Tibial artery (tissue), 4 donors: ENCODE measurements around the gene RREB1.
A peak's percentile ranks its signal among the peaks of the same experiment; 100 is the strongest.
"Not testable (repeated sequence)": the region's sequence is repeated elsewhere in the genome, so short reads cannot be mapped to it uniquely, and the experiment has no call there.

Source experiments
- DNase-seq, 2 donors: peaks; one replicate each; pipeline ENCODE4 v3.0.0-alpha.2; 2019
- H3K27ac ChIP-seq, 2 donors: fragments of 200-600 bp; sonication (generic) in 1 of 2; 1 replicate in 1 of 2; 2 replicates in 1 of 2; pipeline ENCODE4 v1.5.1; 2018 to 2019; ENCODE audit warnings: mild to moderate bottlenecking in 1 of 2
- H3K27me3 ChIP-seq, 2 donors: fragments of 200-600 bp; sonication (generic) in 1 of 2; one replicate each; pipeline versions ENCODE4 v1.5.1 to v1.6.0; 2016 to 2019
- H3K36me3 ChIP-seq, 3 donors: fragments of 200-600 bp; sonication (generic) in 2 of 3; one replicate each; pipeline ENCODE4 v1.5.1; 2016 to 2019; ENCODE audit warnings: mild to moderate bottlenecking in 2 of 3
- H3K4me1 ChIP-seq, 4 donors: fragments of 200-600 bp; sonication (generic) in 2 of 4; 1 replicate in 3 of 4; 2 replicates in 1 of 4; pipeline ENCODE4 v1.5.1; 2016 to 2019
- H3K4me3 ChIP-seq, 2 donors: fragments of 200-600 bp; sonication (generic) in 1 of 2; 1 replicate in 1 of 2; 2 replicates in 1 of 2; pipeline ENCODE4 v1.5.1; 2018 to 2019; ENCODE audit warnings: mild to moderate bottlenecking in 2 of 2
- H3K9me3 ChIP-seq, 3 donors: fragments of 200-600 bp; sonication (generic) in 1 of 3; one replicate each; pipeline ENCODE4 v1.5.1; 2016 to 2019
- intact Hi-C: fragments of 100-400 bp; cut with DNase I; formaldehyde crosslinking; loops from one replicate; pipeline ENCODE4 v1.15.0; 2023; ENCODE audit warnings: low total_unique reads
- TF ChIP-seq, protein P1 (sequence below), 2 experiments: fragments of 200-600 bp in 1 of 2; fragments of 450-650 bp in 1 of 2; IDR thresholded peaks; one replicate each; pipeline ENCODE4 v1.5.1; 2017 to 2019; ENCODE audit warnings: antibody characterized with exemption in 2 of 2, mild to moderate bottlenecking in 1 of 2, moderate library complexity in 1 of 2

RREB1 gene

DNA sequence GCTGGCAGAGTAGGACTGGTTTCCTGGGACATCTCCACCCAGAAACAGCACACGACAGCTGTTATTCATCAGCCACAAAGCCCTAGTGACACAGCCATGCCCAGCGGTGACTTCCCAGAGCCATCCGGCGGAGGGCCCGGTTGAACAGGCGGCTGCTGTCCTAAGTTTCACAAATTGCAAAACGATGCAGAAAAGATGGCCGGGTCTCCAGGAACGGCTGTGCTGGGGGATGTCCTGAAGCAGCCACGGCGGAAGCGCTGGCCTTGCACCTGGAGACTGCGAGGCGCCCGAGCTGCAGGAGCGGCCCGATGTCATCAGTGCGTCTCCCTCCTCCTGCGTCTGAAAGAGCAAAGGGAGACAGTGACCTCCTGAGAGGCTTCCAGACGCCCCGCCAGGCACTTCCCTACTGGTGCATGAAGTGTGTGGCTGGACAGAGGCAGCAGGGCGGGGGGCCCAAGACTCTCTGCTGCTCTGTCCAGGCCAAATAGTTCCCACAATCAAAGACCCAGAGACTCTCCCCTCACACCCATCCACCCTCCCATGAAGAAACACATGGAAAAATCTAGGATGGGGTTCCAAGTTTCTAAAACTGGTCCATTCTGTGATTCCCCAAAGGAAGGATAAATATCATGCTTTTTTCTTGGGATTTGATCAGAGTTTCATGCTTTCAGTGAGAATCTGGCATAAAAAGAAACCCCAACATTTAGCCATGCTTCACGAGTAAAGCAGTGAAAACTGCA, 161.2 kb downstream of the RREB1 start:
- DNase-seq, result peak in 1 of 2 donors; percentile 53
- Histone ChIP-seq H3K4me1 (peaks cover 0 to 6% (median 0%) of the 10 kb centered on the region in 4 donors), H3K27ac (no peak overlapping the region), H3K4me3 (no peak overlapping the region), H3K9me3 (no peaks in the 10 kb centered on the region), H3K27me3 (no peaks in the 10 kb centered on the region), H3K36me3 (no peaks in the 10 kb centered on the region)
- TF ChIP-seq, protein P1, sequence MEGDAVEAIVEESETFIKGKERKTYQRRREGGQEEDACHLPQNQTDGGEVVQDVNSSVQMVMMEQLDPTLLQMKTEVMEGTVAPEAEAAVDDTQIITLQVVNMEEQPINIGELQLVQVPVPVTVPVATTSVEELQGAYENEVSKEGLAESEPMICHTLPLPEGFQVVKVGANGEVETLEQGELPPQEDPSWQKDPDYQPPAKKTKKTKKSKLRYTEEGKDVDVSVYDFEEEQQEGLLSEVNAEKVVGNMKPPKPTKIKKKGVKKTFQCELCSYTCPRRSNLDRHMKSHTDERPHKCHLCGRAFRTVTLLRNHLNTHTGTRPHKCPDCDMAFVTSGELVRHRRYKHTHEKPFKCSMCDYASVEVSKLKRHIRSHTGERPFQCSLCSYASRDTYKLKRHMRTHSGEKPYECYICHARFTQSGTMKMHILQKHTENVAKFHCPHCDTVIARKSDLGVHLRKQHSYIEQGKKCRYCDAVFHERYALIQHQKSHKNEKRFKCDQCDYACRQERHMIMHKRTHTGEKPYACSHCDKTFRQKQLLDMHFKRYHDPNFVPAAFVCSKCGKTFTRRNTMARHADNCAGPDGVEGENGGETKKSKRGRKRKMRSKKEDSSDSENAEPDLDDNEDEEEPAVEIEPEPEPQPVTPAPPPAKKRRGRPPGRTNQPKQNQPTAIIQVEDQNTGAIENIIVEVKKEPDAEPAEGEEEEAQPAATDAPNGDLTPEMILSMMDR (IDR thresholded peaks at IDR 0.05), result no peak
- intact Hi-C loops, result no loop called here

DNA sequence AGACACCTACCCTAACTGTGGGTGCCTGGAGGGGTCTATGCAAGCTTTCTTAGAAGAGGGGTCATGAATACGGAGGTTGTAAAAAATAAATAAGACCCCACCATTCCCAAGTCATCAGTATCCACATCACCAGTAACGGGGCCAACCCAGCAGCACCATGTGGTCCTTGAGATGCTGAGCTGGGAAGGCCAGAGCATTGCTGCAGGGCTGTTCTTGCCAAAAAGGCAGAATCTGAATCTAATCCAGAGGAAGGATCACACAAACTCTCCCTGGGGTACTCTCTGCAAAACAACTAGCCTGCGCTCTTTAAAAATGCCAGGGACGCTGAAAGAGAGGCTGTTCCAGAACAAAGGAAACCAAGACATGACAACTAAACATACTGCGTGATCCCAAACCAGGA, 162.1 kb downstream of the RREB1 start:
- Histone ChIP-seq H3K27ac (no peak overlapping the region), H3K4me1 (peaks cover 0 to 6% (median 0%) of the 10 kb centered on the region in 4 donors), H3K36me3 (no peaks in the 10 kb centered on the region), H3K27me3 (no peaks in the 10 kb centered on the region), H3K9me3 (no peaks in the 10 kb centered on the region), H3K4me3 (no peak overlapping the region)
- intact Hi-C loops, result no loop called here
- DNase-seq, result no peak
- TF ChIP-seq, protein P1 (IDR thresholded peaks at IDR 0.05), result no peak

DNA sequence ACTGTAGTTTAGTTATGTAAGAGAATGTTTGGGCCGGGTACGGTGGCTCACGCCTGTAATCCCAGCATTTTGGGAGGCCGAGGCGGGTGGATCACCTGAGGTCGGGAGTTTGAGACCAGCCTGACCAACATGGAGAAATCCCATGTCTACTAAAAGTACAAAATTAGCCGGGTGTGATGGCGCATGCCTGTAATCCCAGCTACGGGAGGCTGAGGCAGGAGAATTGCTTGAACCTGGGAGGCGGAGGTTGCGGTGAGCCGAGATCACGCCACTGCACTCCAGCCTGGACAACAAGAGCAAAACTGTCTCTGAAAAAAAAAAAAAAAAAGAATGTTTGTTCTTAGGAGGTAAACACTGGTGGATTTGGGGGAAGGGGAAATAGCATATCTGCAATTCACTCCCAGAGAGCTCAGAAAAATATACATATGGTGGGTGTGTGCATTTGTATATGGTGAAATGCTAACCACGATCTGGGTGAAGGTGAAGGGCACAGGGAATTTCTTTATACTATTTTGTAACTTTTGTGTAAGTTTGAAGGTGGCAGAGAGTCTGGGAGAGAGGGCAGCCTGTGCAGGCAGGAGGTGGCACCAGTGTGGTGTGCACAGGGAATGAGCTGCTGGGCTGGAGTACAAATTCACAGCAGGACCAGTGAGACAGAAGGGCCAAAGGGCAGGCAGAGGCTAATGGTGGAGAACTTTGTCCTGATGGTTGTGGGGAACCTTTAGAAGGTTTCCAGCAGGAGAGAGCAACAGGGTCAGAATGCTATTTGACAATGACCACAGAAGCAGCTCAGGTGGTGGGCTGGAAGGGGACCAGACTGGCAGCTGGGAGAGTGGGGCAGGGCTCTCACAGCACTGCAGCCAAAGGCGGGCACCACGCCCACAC, 162.8 kb downstream of the RREB1 start:
- intact Hi-C loops, result no loop called here
- no peak for DNase-seq
- Histone ChIP-seq H3K27me3 (no peaks in the 10 kb centered on the region), H3K4me1 (peaks cover 0 to 6% (median 0%) of the 10 kb centered on the region in 4 donors), H3K9me3 (no peaks in the 10 kb centered on the region), H3K27ac (no peak overlapping the region), H3K36me3 (no peaks in the 10 kb centered on the region), H3K4me3 (no peak overlapping the region)
- TF ChIP-seq, protein P1 (IDR thresholded peaks at IDR 0.05), result no peak

DNA sequence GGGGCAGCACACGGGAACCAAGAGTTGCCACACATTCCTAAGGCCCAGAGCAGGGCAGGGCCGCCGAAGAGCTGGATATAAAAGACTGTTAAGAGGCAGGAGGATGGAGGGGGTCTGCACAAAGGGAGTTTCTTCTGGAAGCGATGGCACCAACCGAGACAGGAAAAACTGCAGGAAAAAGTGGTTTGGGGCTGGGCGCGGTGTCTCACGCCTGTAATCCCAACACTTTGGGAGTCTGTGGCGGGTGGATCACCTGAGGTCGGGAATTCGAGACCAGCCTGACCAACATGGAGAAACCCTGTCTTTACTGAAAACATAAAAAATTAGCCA, 163.4 kb downstream of the RREB1 start:
- Histone ChIP-seq H3K9me3 (no peaks in the 10 kb centered on the region), H3K27ac (no peak overlapping the region), H3K36me3 (no peaks in the 10 kb centered on the region), H3K27me3 (no peaks in the 10 kb centered on the region), H3K4me3 (no peak overlapping the region), H3K4me1 (peaks cover 0 to 6% (median 0%) of the 10 kb centered on the region in 4 donors)
- DNase-seq, result peak in 1 of 2 donors; percentile 54
- TF ChIP-seq, protein P1 (IDR thresholded peaks at IDR 0.05), result no peak
- intact Hi-C loops, result no loop called here

DNA sequence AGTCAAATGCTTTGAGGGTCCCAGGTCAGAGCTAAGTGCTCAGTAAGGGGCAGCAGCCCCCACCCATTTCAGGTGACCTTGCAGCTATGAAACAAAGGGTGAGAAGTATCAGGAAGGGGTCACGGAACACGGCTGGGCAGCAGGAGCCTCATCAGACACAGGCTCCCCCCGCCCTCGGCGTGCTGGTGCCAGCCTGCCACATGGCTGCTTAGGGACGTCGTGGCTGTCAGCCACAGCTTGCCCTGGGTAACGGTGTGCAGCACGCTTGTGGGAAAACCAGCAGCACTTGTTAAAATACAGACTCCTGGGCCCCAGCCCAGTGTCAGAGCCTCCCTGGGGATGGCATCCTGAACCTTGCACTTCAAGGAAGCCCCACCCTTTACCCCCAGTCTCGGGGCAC, 165.9 kb downstream of the RREB1 start:
- Histone ChIP-seq H3K9me3 (no peaks in the 10 kb centered on the region), H3K36me3 (no peaks in the 10 kb centered on the region), H3K27me3 (no peaks in the 10 kb centered on the region), H3K4me1 (peaks cover 0 to 2% (median 0%) of the 10 kb centered on the region in 4 donors), H3K27ac (no peak overlapping the region), H3K4me3 (no peak overlapping the region)
- TF ChIP-seq, protein P1 (IDR thresholded peaks at IDR 0.05), result no peak
- no peak for DNase-seq
- intact Hi-C loops, result no loop called here

DNA sequence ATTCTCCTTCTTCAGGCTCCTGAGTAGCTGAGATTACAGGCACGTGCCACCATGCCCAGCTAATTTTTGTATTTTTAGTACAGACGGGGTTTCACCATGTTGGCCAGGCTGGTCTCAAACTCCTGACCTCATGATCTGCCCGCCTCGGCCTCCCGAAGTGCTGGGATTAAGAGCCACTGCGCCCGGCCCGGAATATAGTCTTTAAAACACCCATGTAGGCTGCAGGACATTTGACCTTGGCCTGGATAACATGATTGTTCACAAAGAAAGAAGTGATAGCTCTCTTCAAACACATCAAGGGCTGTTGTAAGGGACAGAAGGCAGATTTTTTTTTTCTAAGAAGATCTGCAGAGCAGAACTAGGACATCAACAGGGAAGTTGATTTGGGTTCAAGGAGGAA, 166.8 kb downstream of the RREB1 start:
- DNase-seq, intact Hi-C loops, H3K27ac ChIP-seq, H3K4me3 ChIP-seq, H3K9me3 ChIP-seq, H3K4me1 ChIP-seq, H3K27me3 ChIP-seq, H3K36me3 ChIP-seq: not testable (repeated sequence)
